ENCODE data around the gene DET1.

The DET1 gene

GRCh38 chr15:88498996-88499395, 47.5 kb downstream of the DET1 start:
- Histone ChIP-seq H3F3A (ENCODE audit: insufficient read depth, low read length) (no peaks in the 10 kb centered on the region), H3K79me2 (ENCODE audit: low read length) (no peaks in the 10 kb centered on the region), H3K36me3 (replicated peaks; ENCODE audit: insufficient read depth, low read length) (no peaks in the 10 kb centered on the region), H3K9me2 (replicated peaks; ENCODE audit: insufficient read depth, low read length) (no peaks in the 10 kb centered on the region), H3K4me1 (ENCODE audit: low read length) (no peaks in the 10 kb centered on the region), H3K27ac (ENCODE audit: low read length) (no peak overlapping the region), H3K27me3 (replicated peaks; ENCODE audit: insufficient read depth, low read length) (no peaks in the 10 kb centered on the region), H4K20me1 (ENCODE audit: insufficient read depth, low read length) (no peaks in the 10 kb centered on the region), H3K4me3 (ENCODE audit: low read length) (no peak overlapping the region), H3K4me2 (ENCODE audit: low read depth, low read length) (no peak overlapping the region), H3K9me3 (replicated peaks; ENCODE audit: insufficient read depth, low read length) (no peaks in the 10 kb centered on the region), H3K9ac (ENCODE audit: low read length) (no peak overlapping the region), H2AFZ (ENCODE audit: low read length) (no peak overlapping the region)
- DNase-seq, result no peak
- no peak for TF ChIP-seq EZH2phosphoT487 (IDR thresholded peaks at IDR 0.05; ENCODE audit: low read length)
- TF ChIP-seq CTCF (IDR thresholded peaks at IDR 0.05; ENCODE audit: low read length), result no peak
- TF ChIP-seq EZH2 (optimal IDR thresholded peaks at IDR 0.05; ENCODE audit: low read depth, low read length), result no peak

GRCh38 chr15:88497109-88497765, 49.2 kb downstream of the DET1 start:
- H3K9ac ChIP-seq (ENCODE audit: low read length), result no peak overlapping the region
- H3K4me3 ChIP-seq (ENCODE audit: low read length), result no peak overlapping the region
- no peaks in the 10 kb centered on the region for H3K9me3 ChIP-seq (replicated peaks; ENCODE audit: insufficient read depth, low read length)
- no peaks in the 10 kb centered on the region for H4K20me1 ChIP-seq (ENCODE audit: insufficient read depth, low read length)
- no peaks in the 10 kb centered on the region for H3K27me3 ChIP-seq (replicated peaks; ENCODE audit: insufficient read depth, low read length)
- DNase-seq, result no peak
- H3K79me2 ChIP-seq (ENCODE audit: low read length), result no peaks in the 10 kb centered on the region
- no peaks in the 10 kb centered on the region for H3F3A ChIP-seq (ENCODE audit: insufficient read depth, low read length)
- no peaks in the 10 kb centered on the region for H3K36me3 ChIP-seq (replicated peaks; ENCODE audit: insufficient read depth, low read length)
- H3K4me2 ChIP-seq (ENCODE audit: low read depth, low read length), result no peak overlapping the region
- no peaks in the 10 kb centered on the region for H3K4me1 ChIP-seq (ENCODE audit: low read length)
- no peak overlapping the region for H3K27ac ChIP-seq (ENCODE audit: low read length)
- TF ChIP-seq EZH2phosphoT487 (IDR thresholded peaks at IDR 0.05; ENCODE audit: low read length) (no peak), CTCF (IDR thresholded peaks at IDR 0.05; ENCODE audit: low read length) (no peak), EZH2 (optimal IDR thresholded peaks at IDR 0.05; ENCODE audit: low read depth, low read length) (no peak)
- no peaks in the 10 kb centered on the region for H3K9me2 ChIP-seq (replicated peaks; ENCODE audit: insufficient read depth, low read length)
- H2AFZ ChIP-seq (ENCODE audit: low read length), result no peak overlapping the region

GRCh38 chr15:88493844-88494243, 52.6 kb downstream of the DET1 start:
- Histone ChIP-seq H3K4me2 (ENCODE audit: low read depth, low read length) (no peak overlapping the region), H3K9ac (ENCODE audit: low read length) (no peak overlapping the region), H3K36me3 (replicated peaks; ENCODE audit: insufficient read depth, low read length) (no peaks in the 10 kb centered on the region), H3K9me3 (replicated peaks; ENCODE audit: insufficient read depth, low read length) (no peaks in the 10 kb centered on the region), H3K27ac (ENCODE audit: low read length) (no peak overlapping the region), H3K79me2 (ENCODE audit: low read length) (no peaks in the 10 kb centered on the region), H3K4me3 (ENCODE audit: low read length) (no peak overlapping the region), H3K4me1 (ENCODE audit: low read length) (no peaks in the 10 kb centered on the region), H2AFZ (ENCODE audit: low read length) (no peak overlapping the region), H4K20me1 (ENCODE audit: insufficient read depth, low read length) (no peaks in the 10 kb centered on the region), H3K9me2 (replicated peaks; ENCODE audit: insufficient read depth, low read length) (no peaks in the 10 kb centered on the region), H3F3A (ENCODE audit: insufficient read depth, low read length) (no peaks in the 10 kb centered on the region), H3K27me3 (replicated peaks; ENCODE audit: insufficient read depth, low read length) (no peaks in the 10 kb centered on the region)
- no peak for DNase-seq
- TF ChIP-seq EZH2phosphoT487 (IDR thresholded peaks at IDR 0.05; ENCODE audit: low read length), result no peak
- TF ChIP-seq EZH2 (optimal IDR thresholded peaks at IDR 0.05; ENCODE audit: low read depth, low read length), result no peak
- no peak for TF ChIP-seq CTCF (IDR thresholded peaks at IDR 0.05; ENCODE audit: low read length)

Measured in MM.1S (cell line).